NCI-H526 treated with DMSO at 0.1 percent for 48 hours (cell line): Measurements from ENCODE around the gene HNRNPU.

Experiments
- DNase-seq: peaks from one replicate; lab custom pipeline; 2025; lab: John Stamatoyannopoulos, UW

The HNRNPU gene

DNA sequence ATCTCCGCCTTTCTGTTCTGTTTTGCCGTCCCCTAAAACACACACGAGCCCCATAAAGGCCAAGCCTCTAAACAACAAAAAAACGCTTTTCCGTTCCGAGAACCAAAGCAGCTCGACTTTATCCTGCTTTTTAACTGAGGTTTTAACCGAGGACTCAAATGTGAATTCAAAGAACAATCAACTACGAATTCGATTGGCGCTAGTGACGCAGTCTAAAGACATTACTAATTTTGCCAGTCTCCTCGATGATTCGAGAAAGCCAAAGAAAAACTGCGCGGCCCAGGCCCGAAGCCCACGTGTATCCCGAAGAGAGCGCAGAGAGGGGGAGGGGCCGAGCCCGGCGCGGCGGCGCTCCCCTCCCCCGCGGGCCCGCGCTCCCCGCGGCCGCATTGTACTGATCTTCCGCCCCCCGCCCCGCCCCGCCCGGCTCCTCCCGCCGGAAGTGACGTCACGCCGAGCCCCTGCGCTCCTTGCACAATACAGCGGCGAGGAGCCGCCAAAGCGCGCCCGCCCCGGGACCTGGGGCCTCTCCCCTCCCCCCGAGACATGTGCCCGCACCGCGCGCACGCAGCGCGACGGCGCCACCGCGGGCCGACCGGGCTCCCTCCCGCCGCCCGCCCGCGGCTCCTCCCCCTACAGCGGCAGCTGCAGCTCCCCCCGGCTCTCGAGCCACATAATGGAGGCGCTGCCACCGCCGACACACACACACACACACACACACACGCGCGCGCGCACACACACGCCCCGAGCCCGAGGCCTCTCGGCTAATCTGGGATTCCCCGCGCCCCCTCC, 1.4 kb downstream of the HNRNPU start:
- DNase-seq: peak; percentile 71

DNA sequence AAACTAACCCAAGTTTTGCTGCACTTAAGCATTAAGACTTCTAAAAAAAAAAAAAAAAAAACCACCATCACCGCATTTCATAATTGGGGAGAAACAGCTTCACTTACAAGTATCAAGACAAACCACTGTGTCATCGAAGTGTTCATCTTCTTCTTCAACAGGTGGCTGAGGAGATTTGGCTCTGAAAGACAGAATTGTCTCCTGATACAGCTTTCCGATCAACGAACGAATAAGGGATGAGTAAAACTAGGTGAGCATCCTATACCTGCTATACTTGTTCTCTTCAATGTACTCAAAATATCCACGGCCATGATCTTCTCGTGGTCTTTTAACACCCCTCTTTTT, 2.0 kb downstream of the HNRNPU start:
- DNase-seq: no peak

DNA sequence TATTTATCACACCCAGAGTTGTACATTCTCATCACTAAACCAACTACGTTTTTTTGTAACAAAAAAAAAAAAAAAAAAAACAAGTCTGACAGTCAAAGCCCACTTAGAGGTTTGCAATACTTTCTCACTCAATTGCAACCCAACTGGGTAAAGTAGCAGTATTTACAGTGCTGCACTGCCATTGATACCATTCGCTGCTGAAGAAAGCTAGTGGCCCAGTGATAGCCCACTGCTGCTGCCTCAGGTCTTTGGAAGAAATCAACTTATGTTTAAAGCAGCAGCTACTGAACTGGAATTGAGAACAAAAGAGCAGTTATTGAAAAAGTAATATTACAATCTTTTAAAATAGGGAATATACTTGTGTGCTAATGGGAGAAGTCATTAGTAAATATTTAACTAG, 2.7 kb downstream of the HNRNPU start:
- DNase-seq: no peak

DNA sequence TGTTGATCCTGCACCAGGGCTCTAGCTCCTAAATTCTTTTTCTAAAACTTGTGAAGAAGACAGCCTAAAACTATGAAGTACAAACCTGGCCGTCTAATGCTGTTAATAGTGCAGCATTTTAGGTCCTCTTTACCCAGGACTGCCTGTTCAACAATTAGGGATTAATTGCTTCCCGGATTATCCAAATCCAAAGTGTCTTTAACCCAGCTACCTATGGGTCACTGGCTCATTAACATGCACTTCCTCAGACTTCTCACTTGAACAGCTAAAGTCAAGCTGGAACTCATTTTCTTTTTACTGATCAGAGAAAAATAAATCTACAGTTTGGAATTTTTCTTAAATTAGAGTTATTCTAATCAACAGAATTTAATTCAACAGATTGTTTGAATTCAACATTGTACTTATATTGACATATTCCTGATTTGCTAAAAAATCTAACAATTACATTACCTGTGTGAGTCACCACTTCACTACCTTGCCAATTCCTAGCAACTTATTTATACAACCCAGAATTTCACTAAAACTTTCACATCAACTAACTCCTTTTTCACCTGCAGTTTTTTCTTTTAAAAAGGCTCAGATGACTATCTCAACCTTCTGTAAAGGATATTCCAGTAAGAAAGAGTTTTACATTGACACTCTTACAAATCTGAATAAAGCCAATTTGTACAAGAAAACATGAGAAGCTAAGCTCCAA, 3.3 kb downstream of the HNRNPU start:
- DNase-seq: no peak

DNA sequence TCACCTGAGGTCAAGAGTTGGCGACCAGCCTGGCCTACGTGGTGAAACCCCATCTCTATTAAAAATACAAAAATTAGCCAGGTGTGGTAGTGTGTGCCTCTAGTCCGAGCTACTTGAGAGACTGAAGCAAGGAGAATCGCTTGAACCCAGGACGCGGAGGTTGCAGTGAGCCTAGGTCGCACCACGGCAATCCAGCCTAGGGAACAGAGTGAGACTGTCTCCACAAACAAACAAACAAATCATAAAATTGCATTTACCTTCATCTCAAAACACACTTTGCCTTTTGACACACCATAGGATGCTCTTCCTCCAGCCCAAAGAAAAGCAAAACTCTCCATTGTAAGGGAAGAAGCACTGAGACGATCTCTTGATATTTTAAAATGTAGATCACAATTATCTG, 4.3 kb downstream of the HNRNPU start:
- DNase-seq: no peak

DNA sequence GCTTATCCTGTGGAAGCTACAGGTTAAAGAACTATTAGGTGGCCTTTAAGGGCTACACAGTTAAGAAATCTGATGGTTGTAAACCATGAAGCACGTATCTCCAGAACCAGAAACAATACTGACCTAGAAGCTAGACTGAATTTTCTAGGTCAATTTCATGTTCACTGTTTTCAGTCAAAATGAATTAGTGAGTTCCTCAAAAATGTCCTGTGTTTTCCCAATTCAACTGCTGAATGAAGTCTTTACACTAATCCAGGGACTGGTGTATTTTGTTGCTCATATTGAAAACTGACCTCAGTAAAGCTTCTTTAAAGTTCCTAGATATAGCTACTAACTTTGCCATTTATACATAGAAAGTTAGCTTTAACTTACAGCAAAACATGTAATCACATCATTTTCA, 6.0 kb downstream of the HNRNPU start:
- no peak for DNase-seq

DNA sequence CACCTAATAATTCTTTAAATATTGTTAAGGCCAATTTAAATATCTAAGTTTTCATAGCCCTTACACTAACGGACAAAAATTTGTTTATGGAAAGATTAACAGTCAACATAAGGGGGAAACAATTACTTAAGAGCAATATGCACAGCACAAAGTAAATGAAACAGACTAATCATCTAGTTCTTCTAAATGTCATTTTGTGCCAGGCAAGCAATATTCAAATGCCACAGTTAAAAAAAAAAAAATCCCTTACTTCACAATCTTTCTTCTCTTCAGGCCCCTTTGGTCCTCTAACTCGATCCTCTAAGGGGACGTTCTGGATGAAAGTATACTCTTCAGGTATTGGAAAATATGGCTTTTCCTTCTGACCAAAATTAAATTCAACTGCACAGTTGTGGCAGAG, 6.6 kb downstream of the HNRNPU start:
- DNase-seq: no peak

DNA sequence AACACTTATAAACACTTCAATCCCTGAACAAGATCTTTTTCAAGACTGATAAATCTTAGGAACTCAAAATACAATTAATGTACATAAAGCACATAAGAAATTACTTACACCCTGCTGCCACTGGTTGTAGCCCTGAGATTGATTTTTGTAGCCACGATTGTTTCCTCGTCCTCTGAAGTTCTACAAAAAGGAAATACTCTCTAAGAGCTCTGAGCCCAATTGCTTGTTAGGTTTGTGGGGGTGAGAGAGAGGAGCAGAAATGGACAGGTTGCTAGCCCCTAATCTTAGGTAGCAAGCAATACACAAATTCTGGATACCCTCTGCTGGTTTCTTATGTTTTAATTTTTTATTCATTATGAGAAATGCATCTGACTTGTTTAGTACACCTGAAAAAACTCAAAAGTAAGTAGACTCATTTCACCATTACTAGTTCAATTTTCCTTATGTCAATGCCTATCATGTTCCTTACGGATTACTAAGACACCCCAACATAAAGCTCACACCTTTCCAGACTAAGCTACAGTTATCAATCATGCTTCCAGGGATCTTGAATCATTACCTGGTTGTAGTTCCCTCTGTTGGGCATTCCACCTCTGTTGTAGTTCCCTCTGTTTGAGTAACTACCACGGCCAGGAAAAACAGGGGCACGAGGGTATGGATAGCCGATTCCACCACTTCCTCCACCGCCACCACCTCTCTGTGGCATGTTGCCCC, 9.3 kb downstream of the HNRNPU start:
- DNase-seq: no peak

DNA sequence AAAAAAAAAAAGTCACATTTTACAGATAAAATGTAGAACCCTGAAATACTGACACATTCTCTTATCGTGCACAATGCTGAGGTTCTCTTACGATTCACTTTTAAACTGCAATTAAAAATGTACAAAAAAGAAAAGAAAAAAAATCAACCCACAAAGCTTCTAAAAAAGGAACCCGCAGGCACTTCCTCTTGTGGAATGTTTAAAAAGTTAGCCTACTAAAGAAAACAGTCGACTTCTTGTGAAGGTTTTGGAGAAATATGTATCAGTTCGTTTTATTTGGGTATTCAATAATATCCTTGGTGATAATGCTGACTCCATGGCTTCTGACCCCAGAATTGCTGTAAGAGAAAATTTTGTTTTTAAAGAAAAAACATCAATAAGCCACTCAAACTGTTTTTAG, 10.2 kb downstream of the HNRNPU start:
- DNase-seq: no peak

DNA sequence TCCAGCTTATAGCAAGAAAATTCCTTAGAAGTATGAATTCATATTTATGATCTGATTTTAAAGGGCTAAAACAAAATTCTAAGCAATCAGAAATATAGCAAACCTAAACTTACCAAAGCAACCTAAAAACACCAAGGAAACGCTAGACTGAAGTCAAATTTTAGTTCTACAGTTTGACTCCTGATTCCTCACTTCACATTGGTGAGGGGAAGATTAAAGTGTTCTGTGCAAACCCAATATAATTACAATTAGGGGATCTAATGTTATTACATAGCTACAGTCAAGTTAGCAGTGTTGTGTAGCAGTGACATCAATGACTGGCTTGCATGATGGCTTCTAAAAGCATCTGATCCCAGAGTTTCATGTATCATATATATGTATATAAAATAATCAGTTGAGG, 11.6 kb downstream of the HNRNPU start:
- DNase-seq: no peak

DNA sequence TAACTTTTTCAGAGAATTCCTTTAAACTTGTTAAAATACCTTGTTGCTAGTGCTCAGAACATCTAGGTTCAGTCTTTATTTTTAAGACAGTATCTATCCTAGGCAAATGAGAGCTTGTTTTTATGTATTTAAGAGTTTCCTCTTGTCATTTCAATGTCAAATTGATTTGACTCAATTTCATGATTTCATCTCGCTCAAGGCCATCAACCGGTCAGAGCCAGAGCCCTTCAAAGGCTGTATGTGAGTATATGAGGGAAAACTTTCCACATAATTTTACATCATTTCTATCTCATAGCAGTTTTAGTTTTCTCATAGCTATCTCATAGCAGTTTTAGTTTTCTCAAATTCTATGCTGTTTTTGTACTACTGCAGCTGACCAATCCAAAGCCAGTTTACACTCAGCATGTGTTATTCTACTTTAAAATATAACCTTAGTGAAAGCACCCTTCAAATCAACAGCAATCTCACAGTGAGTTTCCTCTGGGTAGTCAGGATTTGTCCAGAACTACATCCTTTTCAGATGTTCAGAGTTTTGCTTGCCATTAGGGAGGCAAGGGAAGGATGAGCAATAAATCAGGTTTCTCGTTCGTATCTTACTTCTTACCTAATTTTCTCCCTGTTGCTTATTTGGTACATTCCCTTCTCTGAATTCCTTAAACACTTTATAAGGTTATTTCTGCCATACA, 12.7 kb downstream of the HNRNPU start:
- no peak for DNase-seq

DNA sequence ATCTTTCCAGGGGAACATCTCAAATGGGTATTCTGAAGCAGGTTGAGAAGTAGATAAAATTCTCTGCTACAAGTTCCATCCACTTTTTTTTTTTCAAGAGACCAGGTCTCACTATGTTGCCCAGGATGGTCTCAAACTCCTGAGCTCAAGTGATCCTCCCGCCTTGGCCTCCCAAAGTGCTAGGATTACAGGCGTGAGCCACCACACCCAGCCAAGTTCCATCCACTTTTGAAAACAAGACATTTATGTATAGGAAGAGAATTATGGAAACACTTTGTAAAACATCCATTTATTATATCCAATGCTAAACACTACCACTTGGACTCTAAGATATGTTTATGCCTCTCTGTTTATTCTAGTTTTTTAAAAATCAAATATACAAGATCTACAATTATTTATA, 13.4 kb downstream of the HNRNPU start:
- DNase-seq: no peak

DNA sequence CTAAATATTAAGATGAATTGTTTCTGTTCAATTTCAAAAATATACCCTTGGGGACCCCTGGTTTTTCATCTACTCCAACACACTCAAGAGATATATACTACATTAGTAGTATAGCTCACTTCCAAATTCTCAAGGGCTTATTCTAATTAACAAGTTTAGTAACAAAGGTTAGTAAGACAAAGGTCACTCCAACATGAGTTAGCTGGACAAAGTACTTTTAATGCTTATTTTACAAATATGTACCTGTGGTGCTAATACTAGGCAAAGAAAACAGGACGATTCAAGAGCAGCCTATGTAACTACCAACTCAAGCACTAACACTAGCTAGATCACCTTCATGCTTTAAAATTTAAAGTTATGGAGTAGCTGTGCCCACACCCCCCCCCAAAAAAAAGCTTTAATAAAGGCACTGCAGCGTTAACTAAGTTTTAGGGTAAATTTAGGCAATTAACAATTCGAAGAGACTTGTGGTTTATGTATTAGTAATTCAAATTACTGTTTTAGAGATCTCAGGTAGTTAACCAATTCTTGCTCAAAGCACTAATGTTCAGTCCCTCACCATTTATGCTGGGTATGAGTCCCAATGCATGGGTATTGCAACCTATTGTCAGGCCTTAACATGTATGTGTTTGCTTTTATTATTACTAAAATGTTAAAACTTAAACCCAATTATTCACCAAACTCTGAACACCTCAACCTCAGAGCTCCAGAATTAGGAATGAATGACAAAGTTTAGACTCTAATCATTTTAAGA, 14.1 kb downstream of the HNRNPU start:
- DNase-seq: no peak

DNA sequence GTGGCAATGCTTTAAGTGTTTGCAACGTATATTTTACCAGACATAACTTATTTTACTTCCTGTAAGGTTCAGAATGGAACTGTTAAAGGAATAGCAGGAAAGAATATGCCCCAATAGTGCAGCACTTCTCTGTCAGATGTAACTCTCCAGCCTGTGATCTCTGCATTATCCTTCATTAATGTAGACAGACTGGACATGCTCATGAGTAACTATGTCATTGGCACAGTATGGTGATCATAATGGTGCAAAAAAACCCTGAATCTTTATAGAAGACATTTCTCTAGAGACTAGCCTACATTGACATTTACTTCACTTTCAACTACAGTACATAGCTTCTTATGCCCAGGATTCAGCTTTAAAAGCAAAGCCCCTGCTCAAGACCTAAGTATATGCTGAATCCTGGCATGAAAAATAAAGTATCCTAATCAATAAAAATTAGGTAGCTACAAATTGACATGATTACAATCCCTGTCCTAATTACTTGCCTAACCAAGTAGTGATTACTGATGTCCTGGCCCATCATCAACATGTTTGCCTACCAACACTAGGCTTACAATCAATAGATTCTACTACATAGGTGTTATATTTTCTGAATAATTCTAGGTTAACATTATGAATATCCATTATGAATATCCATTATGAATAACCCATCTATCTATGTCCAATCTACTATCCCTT, 15.0 kb downstream of the HNRNPU start:
- DNase-seq: no peak

DNA sequence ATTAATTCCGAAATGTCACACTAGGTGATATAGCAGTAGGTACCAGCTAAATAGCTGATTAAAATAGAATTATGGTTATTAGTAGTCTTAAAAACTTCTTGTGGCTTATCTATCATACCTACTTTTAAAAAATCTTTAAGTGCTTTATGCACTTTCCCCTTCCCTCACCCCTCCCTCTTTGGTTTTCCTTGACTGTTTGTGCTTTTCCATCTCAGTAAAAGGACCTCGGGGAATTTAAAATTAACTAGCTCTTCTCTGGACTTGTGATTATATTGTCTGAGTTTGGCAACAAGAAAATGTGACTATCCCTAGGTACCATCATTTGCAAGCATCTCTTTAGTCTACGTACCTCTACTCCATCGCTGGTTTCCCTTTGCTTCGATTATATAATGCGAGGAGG, 17.7 kb downstream of the HNRNPU start:
- DNase-seq: no peak

DNA sequence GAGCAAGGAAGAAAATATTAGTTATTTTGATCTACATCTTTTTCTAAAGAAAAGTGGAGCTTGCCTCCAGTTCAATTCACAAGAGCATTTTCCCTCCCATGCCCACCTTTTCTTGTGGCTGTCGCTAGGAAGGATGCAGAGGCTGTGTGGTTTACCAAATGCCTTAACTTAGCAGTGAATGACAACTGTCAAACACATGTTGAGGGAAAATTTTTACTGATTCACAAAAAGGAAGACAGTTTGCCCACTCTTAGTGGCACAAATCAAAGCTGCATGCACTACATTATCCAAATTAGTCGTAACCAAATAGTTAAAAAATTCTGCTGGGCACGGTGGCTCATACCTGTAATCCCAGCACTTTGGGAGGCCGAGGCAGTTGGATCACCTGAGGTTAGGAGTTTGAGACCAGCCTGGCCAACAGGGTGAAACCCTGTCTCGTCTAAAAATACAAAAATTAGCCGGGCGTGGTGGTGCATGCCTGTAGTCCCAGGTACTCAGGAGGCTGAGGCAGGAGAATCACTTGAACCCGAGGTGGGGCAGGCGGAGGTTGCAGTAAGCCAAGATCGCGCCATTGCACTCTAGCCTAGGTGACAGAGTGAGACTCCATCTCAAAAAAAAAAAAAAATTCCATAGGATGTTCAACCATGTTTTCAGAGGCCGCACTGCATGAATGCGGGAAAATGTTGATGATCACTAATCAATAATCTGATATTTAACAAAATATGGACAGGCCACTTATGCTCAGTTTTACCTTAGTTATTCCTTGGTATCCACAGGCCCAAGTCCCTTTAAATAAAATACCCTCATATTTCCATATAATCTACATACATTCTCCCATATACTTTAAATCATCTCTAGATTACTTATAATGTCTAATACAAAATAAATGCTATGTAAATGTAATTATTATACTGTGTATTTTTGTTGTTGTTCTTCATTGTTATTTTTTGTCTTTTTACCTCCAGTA, 19.9 kb downstream of the HNRNPU start:
- DNase-seq: no peak

DNA sequence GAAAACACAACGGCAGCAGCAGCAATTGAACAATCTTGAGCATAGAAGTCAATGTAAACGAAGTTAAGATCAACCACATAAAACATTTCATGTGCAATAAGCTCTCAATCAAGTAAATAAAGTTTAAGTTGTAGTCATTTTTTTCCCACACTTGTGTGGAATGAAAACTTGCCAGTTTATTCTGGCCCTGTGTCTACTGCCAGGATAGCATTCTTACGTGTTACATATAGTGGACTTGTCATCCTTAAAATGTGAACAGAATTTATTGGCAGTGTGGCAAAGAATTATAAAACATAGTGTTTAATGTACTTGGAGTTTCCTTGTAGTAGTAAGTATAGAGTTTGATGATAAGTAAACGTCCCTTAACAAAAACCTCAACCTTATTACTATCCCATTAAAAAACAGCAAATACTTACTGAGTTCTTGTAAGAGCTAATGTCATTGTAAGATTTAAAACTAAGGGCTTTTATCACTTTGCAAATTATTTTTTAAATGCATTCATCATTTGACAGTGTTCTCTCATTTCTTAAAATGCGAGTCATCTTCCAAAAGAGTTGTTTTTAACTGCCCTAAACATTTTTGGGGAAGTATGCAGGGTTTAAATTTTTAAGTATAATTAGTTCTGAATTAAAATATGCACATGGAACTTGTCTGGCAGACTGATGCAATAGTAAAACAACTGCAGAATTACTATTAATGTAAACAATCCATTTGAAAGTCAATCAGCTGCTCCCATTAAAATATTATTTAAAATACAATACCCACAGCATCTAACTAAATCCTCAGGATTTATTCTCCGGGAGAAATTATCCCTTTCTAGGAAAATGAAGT, 21.0 kb downstream of the HNRNPU start:
- DNase-seq: no peak

DNA sequence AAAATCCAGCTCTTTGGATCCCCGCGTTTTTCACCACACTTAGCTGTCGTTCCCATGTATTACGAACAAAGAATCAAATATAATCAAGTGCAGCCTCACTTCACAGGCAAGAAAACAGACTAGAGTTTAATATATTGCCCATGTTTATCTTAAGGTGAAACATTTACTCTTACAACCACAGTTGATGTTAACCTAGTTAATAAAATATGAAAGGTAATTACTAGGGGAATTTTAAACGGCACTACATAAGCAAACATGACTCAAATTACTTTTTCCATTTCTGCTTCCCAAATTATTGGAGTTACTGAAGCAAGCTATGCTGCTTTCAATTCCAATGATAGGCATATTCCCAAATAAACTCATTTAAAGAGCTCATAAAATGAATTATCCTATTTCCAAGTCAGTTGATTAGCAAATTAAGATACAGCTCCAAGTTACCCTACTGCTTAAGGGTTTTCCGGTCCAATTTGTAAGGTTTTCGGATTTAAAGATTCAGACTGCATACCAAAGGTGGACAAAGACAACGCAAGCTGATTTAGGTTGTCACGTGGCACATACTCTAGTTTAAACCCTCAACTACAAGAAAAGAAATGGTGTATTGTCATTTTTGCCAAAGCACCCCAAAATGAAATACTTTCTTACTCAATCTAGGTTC, 22.9 kb downstream of the HNRNPU start:
- DNase-seq: no peak
